Frontal cortex (tissue), 4 donors: ENCODE measurements around the gene SLC6A8. TPM values are rescaled to one million over a fixed set of nuclear protein-coding genes. Genes with fewer than 3 reads are reported as not detected.
"Not testable (repeated sequence)": the region's sequence is repeated elsewhere in the genome, so short reads cannot be mapped to it uniquely, and the experiment has no call there.

ENCODE experiments used
- DNase-seq, 2 donors: peaks; one replicate each; pipeline ENCODE4 v3.0.0; 2012; ENCODE audit warnings: low spot score in 2 of 2
- FAIRE-seq: peaks from 2 replicates; lab custom pipeline; 2012; peaks lifted over from hg19 to GRCh38; lab: Jason Lieb, UNC
- total RNA-seq: library from RNA; depleted of rRNA; stranded (reverse); fragments of >200 nt; gene quantifications from one replicate; pipeline ENCODE4 v1.2.3, GENCODE V29; 2014
- donor health status: control.
- donor health status: control.
- donor health status: control.

SLC6A8 gene
- total RNA-seq, 1 donor from 2014 or later: 12.2 TPM

DNA sequence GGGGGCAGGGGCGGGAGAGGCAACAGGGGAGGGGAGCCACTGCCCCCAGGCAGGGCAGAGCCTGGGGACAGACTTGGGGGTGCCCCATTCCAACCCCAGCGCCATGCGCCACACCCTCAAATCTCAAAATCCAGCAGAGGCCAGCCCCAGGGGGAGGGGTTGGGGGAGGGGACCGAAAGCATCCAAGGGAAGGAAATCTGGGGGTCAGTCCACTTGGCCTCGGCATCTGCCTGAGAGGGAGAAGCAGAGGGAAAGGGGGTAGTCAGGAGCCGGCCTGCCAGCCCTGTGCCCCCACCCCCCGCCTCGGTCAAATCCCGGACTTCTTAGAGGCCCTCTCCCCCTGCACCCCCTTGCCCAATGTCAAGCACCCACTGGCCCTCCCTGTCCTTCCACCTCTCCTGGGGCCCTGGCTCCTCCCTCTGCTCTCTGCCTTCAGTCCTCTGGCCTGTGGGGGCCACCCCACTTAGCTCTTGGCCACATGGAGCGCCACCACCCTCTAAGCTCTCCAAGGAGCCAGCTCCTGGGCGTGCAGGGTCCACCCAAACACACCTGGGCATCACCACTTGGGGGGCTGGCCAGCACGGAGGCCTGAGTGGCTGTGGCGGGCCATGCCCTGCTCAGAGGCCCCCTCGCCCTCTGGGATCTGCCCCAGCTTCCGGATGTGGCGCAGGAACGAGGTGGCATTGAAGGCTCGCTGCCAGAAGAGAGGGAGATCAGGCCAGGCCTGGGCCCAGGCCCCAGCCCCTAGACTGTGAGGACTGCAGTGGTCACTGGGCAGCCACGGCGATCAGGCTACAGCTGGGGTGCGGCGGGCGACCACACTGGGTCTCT is 17.6 kb upstream of the SLC6A8 start:
- DNase-seq (no peak), FAIRE-seq (no peak)

DNA sequence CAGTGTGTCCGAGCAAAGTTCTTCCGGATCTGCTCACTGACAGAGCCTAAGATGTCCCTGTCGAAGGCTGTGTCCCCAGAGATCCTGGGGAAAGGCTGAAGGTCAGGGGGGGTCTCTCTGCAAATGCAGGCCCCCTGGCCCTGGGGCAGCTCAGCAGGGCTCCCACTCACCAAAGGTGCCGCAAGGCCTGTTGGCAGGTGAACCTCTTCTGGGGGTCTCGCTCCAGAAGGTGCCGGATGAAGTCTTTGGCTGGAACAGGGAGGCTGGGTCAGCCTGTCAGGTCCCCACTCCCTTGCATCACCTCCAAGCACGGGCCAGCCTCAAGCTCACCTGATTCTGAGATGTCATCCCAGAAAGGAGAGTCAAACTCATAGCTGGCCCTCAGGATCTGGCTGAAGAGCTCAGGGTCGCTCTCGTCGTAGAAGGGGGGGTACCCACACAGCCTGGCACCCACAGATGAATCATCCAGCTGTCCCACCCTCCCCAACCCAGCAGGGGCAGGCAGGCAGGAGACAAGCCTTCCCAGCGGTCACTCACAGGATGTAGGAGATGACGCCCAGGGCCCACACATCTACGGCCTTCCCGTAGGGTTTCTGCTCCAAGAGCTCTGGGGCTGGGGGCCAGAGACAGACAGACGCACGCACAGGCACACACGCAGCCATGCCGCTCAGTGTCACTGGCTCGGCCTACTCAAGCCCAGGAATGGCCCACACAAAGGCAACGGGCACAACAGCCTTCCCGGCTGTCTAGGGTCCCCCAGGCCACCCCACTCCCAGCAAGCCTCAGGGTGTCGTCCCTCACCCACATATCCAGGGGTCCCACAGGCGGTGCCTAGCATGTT is 16.8 kb upstream of the SLC6A8 start:
- FAIRE-seq (no peak), DNase-seq (no peak)

GRCh38 chrX:153671589-153672530 is 15.9 kb upstream of the SLC6A8 start:
- DNase-seq (no peak), FAIRE-seq (no peak)

DNA sequence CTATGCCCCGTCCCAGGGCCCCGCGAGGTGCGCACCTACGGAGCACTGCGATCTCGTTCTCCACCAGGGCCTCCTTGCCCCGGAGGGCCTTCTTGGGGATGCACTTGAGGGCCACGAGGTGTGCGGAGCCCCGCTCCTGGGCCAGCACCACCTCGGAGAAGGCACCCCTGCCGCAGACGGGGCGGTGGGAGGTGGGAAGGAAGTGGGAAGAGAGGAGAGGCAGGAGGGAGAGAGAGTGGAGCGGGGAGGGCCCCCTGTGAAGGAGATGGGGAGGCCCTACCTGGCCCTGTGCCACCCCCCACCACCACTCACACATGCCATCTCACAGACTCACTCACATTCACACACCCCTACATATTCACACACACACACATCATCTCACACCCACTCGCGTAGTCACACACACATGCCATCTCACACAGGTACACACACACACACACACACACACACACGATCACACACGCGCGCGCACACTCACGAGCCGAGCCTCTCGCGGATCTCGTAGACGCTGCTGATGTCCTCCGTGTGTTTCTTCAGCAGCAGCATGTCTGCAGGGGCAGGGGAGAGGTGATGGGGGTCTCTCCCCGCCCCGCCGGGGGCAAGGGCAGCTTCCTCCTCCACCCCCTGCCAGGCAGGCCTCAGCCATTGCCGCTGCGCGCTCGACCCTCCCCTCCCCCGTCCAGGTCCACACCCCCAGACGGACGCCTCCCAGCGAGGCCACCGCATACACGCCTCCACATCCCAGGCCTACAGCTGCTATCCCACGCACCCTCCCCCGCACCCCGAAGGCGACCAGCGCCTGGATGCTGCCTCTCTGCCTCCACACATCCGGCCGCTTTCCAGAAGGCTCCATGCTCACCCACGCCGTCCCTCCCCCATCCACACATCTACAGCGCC is 14.9 kb upstream of the SLC6A8 start:
- FAIRE-seq (no peak), DNase-seq (peak in 1 of 2 donors; percentile 36)

- DNase-seq (no peak), FAIRE-seq (no peak)
Observed at GRCh38 chrX:153673428-153674218, 14.1 kb upstream of the SLC6A8 start, which contains the start of gene PNCK. PNCK (minus strand) TSS chrX:153673813; CDS start chrX:153673076, 737 bp downstream.

- no peak for FAIRE-seq
- DNase-seq: no peak
Observed at GRCh38 chrX:153674219-153674851, 13.4 kb upstream of the SLC6A8 start.

DNA sequence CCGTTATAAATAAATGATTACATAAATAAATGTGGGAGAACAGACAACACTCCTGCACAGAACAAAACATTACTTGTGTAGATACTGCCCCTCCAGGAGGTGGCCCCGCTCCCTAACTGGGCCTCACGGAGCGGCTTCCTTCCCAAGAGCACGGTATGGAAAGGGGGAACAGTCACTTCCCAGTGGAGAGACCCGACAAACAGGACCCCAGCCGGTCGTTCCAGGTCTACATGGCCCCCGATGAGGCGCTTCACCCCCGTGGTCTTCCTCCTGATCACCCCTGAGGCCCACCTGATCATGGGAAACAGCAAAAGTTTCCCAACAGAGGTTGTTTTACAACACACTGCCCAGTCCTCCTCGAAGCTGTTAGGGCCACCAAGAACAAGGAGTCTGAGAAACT is 6.6 kb upstream of the SLC6A8 start:
- FAIRE-seq (no peak), DNase-seq (no peak)

DNA sequence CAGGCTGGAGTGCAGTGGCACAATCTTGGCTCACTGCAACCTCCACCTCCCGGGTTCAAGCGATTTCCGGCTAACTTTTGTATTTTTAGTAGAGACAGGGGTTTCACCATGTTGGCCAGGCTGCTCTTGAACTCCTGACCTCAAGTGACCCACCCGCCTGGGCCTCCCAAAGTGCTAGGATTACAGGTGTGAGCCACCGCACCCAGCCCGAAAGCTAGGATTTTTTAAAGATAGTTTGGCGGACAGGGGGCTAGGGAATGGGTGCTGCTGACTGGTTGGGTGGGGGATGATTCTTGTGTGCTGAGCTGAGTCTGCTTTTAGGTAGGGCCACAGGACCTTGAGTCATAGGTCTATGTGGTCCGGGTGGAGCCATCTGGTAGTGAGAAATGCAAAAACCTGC is 4.2 kb upstream of the SLC6A8 start:
- FAIRE-seq, DNase-seq: not testable (repeated sequence)

- DNase-seq: no peak
Observed at GRCh38 chrX:153684467-153685155, 3.1 kb upstream of the SLC6A8 start.

DNA sequence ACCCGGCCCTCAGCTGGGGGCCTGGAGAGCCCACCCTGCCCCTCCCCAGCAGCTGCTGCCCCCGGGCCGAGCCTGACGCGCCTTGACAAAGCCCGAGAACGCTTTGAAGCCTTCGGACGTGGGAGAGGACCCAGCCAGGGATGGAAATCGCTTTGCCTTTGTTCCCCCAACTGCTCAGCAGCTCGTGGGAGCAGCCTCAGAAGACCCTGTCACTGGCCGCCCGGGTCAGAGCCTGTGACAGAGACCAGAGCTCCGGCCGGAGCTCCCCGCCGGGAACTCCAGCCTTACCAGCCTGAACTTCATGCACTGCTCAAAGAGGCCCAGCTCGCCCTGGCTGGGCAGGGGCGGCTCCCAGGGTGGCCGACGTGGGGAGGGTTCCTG is 2.6 kb upstream of the SLC6A8 start:
- DNase-seq: no peak
- FAIRE-seq: no peak

More at GRCh38 chrX:153684467-153685155, 3.1 kb upstream of the SLC6A8 start:
- no peak for FAIRE-seq

- DNase-seq: no peak
- no peak for FAIRE-seq
Observed at GRCh38 chrX:153685751-153686696, 1.7 kb upstream of the SLC6A8 start.

GRCh38 chrX:153686711-153687110 is 1.0 kb upstream of the SLC6A8 start:
- DNase-seq (no peak), FAIRE-seq (no peak)

DNA sequence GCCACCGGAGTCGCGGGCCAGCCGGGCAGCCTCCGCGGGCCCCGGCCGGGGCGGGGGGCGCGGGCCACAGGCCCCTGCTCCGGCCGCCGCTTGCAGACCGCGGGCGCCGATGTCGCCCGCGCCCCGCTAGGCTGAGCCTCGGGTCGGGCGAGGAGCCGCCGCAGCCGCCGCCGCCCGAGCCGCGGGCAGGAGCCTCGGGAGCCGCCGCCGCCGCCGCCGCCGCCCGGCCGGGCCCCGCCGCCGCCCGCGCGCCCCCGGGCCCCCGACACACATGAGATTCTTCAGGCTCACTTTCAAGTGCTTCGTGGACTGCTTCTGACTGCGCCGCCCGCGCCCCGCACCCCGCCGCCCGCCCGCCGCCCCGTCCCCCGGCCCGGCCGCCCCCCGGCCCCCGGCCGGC is 345 bp downstream of the SLC6A8 start:
- FAIRE-seq: no peak
- no peak for DNase-seq

- DNase-seq (no peak), FAIRE-seq (no peak)
Observed at GRCh38 chrX:153688506-153688905, 780 bp downstream of the SLC6A8 start.

DNA sequence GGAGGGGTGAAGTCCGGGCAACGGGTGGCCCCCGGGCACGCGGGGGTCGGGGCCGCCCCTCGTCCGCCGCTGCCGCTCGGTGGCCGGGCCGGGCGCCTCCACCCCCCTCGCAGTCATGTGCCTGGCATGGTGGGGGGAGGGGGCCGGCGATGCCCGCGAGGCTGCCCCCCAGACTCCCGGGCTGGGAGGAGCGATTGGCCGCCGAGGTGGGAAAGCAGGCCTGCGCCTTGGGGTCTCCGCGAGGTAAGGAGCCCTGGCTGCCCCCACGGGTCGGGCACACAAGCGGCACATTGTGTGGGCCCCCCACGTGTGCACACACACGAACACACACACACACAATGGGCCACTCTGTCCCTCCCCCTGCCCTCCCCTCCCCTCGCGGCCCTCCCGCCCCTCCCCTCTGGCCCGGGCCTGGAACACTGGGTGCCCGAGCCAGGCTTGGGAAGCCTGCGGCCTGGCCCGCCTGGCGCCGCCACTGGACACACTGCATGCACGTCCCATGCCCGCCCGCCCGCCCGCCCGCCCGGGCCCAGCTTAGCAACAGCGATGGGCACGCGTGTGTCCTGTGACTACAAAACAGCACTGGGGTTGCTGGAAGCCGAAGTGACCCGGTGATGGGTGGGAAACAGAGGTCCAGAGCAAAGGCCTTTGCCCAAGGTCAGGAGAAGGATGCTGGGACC is 1.3 kb downstream of the SLC6A8 start:
- FAIRE-seq (no peak), DNase-seq (peak in 1 of 2 donors; percentile 79)
